Naive B cell (primary cell): ENCODE results near the gene PAEP. TPM values are rescaled to one million over a fixed set of nuclear protein-coding genes. Genes with fewer than 3 reads are reported as not detected.

Source experiments
- ATAC-seq, 2 donors: fragments of 150-1000 bp; cut with Tn5 transposase; 2 replicates each; pipeline ENCODE4 v1.10.0; 2021; ENCODE audit warnings: low read depth in 2 of 2, mild to moderate bottlenecking in 2 of 2, moderate library complexity in 2 of 2
- DNase-seq: peaks from one replicate; pipeline ENCODE4 v3.0.0; 2022
- H3K27ac Mint-ChIP-seq, 6 donors: one replicate each; pipeline ENCODE4 v1.8.0; 2020 to 2022; ENCODE audit warnings: mild to moderate bottlenecking in 6 of 6, mixed read lengths in 6 of 6, moderate library complexity in 5 of 6, inconsistent platforms in 2 of 6
- H3K27me3 Mint-ChIP-seq, 3 donors: one replicate each; pipeline ENCODE4 v1.8.0; 2021 to 2022; ENCODE audit warnings: mixed read lengths in 3 of 3, mild to moderate bottlenecking in 1 of 3
- H3K36me3 Mint-ChIP-seq, 2 donors: one replicate each; pipeline ENCODE4 v1.8.0; 2020 to 2022; ENCODE audit warnings: mixed read lengths in 2 of 2, inconsistent platforms in 1 of 2, mild to moderate bottlenecking in 1 of 2
- H3K4me1 Mint-ChIP-seq, 3 donors: one replicate each; pipeline ENCODE4 v1.8.0; 2020 to 2022; ENCODE audit warnings: mixed read lengths in 3 of 3, inconsistent platforms in 1 of 3, mild to moderate bottlenecking in 1 of 3, moderate library complexity in 1 of 3
- H3K4me3 Mint-ChIP-seq, 8 donors: one replicate each; pipeline ENCODE4 v1.8.0; 2020 to 2022; ENCODE audit warnings: mild to moderate bottlenecking in 8 of 8, mixed read lengths in 8 of 8, moderate library complexity in 8 of 8, inconsistent platforms in 2 of 8
- H3K9me3 Mint-ChIP-seq, 7 donors: one replicate each; pipeline ENCODE4 v1.8.0; 2020 to 2022; ENCODE audit warnings: mixed read lengths in 7 of 7, mild to moderate bottlenecking in 5 of 7, inconsistent platforms in 2 of 7, moderate library complexity in 1 of 7
- polyA plus RNA-seq, 6 donors: library from polyadenylated mRNA; unstranded; fragments of 300-500 nt; fragmentation: Illumina TruSeq; gene quantifications; one replicate each; pipeline ENCODE4 v1.2.3, GENCODE V29; 2021; ENCODE audit warnings: low read depth in 6 of 6

PAEP gene
- polyA plus RNA-seq, 6 donors from 2014 or later, result not detected

DNA sequence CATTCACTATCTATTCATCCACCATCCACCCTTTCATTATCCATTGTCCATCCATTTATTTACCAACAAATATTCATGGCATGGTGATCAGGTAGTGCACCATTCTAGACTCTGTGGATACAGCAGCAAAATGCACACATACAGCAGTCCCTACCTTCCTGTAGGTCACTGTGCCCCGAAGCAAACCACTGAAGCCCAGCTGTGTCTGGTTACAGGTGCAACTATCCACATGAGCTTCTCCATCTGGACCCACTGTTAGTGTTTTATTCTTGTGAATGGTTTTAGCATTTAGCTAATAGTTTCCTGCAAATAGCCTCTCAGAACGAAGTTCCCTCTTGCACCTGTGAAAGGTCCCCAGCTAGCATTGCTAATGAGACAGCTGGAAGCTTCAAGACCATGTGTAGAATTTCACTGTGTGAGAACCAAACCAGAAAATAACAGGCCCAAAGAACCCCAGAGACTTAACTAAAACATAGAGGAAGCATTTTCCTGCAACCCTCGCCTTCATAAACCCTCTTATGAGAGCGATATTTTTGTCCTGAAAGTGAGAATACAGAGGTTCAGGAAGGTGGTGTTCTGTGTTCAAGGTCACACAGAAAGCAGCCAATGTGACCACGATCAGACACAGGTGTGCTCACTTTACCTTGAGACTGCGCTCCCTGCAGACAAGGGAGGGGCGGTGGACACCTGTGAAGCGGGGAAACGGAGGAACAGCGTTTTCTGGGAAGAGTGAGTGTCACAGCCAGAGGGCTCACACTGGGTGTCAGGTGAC, 18.5 kb downstream of the PAEP start:
- no peak overlapping the region for H3K27ac Mint-ChIP-seq
- no peak for DNase-seq
- peaks cover 4 to 25% (median 16%) of the 10 kb centered on the region in 3 donors for H3K27me3 Mint-ChIP-seq
- no peak overlapping the region for H3K4me3 Mint-ChIP-seq
- ATAC-seq, result no peak
- H3K9me3 Mint-ChIP-seq, result no peaks in the 10 kb centered on the region
- no peaks in the 10 kb centered on the region for H3K36me3 Mint-ChIP-seq
- H3K4me1 Mint-ChIP-seq, result peaks cover 0 to 3% (median 0%) of the 10 kb centered on the region in 3 donors

DNA sequence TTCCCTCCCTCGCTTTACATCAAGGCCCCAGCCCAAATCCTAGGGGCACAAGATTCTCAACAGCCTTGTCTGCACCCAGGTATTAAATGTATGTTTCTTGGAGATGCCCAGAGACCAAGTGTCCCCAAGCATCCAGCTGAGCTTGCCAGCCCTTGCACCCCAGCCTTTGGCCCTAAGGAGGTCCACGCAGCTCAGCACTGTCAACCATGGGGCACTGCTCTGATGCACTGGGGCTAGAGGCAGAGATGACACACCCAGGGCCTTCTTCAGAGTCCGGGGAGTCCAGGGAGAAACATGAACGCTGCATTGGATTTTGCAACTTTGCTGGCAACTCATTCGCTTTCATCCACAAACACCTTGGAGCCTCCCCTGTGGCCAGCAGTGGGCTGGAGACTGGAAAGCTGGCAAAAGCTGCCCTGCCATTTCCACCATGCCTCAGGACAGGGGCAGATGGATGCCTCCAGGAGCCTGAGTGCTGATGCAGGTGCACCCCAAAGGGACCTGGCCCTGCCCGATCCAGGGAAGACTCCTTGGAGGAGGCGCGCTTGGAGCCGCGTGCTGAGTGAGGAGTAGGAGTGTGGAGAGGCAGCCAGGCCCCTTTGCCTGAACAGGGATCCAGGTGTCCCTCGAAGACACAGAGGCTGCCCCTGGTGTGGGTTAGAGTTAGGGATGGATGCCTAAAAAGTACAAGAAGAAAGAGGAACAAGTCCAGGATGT, 19.3 kb downstream of the PAEP start:
- no peak for DNase-seq

DNA sequence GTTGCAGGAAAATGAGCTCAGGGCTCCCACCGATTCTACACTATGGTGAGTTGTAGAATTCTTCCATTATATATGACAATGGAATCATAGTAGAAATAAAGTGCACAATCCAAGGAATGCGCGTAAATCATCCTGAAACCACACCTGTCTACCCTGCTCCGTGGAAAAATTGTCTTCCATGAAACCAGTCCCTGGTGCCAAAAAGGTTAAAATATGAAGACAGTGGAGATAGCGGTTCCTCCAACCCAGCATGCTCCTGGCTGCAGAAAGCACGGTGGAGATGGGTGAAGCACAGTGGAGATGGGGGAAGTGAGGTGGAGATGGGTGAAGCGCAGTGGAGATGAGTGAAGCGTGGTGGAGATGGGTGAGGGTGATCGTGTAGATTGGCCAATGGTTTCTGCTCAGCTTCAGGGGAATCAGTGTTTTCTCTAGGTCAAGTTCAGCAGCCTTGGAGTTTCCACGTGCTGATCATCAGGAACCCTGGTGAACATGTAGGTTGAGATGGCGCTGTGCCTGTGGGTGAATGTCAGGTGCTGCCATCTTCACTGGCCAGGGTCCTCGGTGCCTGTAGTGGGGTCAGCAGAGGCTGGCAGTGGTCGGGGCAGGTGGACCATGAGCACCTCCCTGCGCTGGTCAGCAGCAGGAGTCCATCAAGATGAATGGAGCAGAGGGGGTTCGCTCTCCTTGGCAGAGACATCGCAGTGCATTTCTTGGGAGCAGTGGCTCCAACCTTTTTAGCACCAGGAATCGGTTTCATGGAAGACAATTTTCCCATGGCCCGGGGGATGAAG, 20.3 kb downstream of the PAEP start:
- no peak for ATAC-seq
- Mint-ChIP-seq H3K36me3 (no peaks in the 10 kb centered on the region), H3K4me1 (no peaks in the 10 kb centered on the region), H3K27me3 (peaks cover 4 to 28% (median 14%) of the 10 kb centered on the region in 3 donors), H3K4me3 (no peak overlapping the region), H3K27ac (no peak overlapping the region), H3K9me3 (no peaks in the 10 kb centered on the region)
- no peak for DNase-seq

More for the DNA sequence above, 19.3 kb downstream of the PAEP start:
- ATAC-seq, result no peak
- no peak overlapping the region for H3K4me3 Mint-ChIP-seq
- peaks cover 4 to 25% (median 16%) of the 10 kb centered on the region in 3 donors for H3K27me3 Mint-ChIP-seq
- H3K4me1 Mint-ChIP-seq, result peaks cover 0 to 3% (median 0%) of the 10 kb centered on the region in 3 donors
- H3K36me3 Mint-ChIP-seq, result no peaks in the 10 kb centered on the region
- no peaks in the 10 kb centered on the region for H3K9me3 Mint-ChIP-seq
- peak overlapping the region in 1 of 6 donors; percentile 61 for H3K27ac Mint-ChIP-seq

DNA sequence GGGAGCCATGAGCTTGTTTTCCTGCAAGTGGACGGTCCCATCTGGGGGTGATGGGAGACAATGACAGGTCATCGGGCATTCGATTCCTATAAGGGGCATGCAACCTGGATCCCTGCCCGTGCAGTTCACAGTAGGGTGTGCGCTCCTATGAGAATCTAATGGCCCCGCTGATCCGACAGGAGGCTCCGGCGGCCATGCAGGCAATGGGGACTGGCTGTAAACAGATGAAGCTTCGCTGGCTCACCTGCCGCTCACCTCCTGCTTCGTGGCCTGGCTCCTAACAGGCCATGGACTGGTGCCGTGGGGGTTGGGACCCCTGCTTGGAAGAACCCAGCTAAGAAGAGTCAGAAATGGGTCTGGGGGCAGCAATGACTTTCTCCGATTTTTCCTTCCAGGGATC, 21.0 kb downstream of the PAEP start:
- Mint-ChIP-seq H3K4me1 (no peaks in the 10 kb centered on the region), H3K9me3 (no peaks in the 10 kb centered on the region), H3K27ac (no peak overlapping the region), H3K4me3 (no peak overlapping the region), H3K36me3 (no peaks in the 10 kb centered on the region), H3K27me3 (peaks cover 4 to 30% (median 15%) of the 10 kb centered on the region in 3 donors)
- ATAC-seq (no peak), DNase-seq (no peak)

DNA sequence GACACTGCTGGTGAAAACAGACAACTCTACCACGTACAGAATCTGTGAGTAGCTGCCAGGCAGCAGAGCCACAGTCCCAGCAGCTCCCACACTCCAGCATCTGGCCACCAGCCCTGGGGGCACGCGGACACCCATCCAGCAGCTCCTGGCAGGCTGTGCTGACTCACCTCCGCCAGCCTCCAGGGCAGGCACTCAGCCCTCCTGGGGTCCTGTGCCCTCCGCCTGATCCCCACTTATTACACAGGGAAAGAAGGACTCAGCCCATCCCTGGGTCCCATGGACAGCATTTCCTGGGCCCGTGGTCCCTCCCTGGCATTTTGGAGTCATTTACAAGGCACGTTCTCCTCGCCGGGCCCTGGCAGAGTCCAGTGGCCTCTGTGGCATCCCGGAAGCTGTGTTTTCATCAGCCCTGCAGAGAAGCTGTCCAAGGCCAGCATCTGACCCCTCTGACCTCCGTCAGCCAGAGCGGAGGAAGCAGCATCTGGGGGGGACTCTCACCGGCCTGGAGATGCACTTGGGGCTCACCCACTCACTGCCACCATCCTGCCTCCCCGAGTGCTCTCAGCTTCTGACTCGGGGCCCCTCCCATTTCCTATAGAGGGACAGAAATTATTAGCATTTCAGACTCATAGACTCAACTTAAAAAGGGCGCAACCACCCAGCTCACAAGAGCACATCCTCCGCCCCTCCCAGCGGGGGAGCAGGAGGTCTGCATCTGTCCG, 21.6 kb downstream of the PAEP start:
- no peak overlapping the region for H3K4me3 Mint-ChIP-seq
- H3K27me3 Mint-ChIP-seq, result peaks cover 4 to 30% (median 15%) of the 10 kb centered on the region in 3 donors
- no peaks in the 10 kb centered on the region for H3K4me1 Mint-ChIP-seq
- no peak for DNase-seq
- ATAC-seq, result no peak
- H3K27ac Mint-ChIP-seq, result no peak overlapping the region
- H3K9me3 Mint-ChIP-seq, result no peaks in the 10 kb centered on the region
- H3K36me3 Mint-ChIP-seq, result no peaks in the 10 kb centered on the region

DNA sequence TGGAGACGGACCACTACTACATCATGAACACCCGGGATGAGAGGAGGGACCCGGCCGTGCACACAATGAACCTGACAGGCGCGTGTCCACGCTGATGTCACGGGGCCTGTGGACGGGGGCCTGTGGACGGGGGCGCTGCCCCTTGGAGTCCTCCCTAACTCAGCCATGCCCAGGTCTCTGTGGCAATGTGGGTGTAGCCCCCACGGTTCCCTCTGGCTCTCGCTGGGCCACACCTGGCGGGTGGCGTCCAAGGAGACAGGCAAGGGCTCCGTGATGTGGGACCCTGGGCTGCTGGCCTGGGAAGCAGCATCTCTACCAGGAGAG, 22.1 kb downstream of the PAEP start:
- Mint-ChIP-seq H3K4me3 (no peak overlapping the region), H3K9me3 (no peaks in the 10 kb centered on the region), H3K36me3 (no peaks in the 10 kb centered on the region), H3K4me1 (no peaks in the 10 kb centered on the region), H3K27me3 (peaks cover 4 to 30% (median 15%) of the 10 kb centered on the region in 3 donors), H3K27ac (no peak overlapping the region)
- no peak for ATAC-seq
- DNase-seq, result no peak

DNA sequence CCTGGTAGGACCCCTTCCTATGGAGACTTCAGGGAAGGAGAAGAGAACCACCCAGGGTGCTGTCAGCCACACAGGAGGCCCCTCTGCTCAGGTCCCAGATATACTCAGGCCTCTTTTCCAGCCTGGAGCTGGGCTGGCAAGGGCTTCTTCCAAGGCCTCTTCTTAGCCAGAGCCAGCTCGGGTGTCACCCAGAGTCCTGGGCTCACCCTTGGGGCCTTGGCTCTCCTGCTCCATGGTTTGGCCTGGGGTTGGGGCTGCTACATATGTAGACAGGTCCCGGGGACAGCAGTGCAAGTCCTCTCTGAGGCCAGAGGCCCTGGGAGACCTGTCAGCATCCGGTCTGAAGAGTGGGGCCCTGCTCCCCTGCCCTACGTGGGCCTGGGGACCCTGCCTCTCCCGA, 22.8 kb downstream of the PAEP start:
- Mint-ChIP-seq H3K9me3 (no peaks in the 10 kb centered on the region), H3K36me3 (no peaks in the 10 kb centered on the region), H3K27me3 (peaks cover 4 to 30% (median 15%) of the 10 kb centered on the region in 3 donors)

DNA sequence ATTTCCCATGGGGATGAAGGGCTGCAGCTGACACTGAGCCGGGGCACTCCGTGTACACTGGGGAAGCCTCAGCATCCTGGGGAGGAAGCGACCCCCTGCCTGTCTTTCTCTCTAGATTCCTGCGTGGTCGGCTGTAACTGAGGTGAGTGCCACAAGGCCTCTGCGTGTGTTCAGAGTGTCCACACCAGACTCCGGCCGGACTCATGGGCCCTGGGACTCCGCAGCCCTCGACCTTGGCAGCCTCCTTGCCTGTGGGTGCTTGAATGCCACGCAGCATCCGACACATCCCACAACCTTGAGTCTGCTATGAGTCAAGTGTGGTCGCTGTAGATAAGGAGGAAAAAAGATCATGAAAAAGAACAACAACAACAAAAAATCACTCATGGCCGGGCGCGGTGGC, 23.4 kb downstream of the PAEP start:
- Mint-ChIP-seq H3K36me3 (no peaks in the 10 kb centered on the region), H3K4me1 (peaks cover 0 to 3% (median 0%) of the 10 kb centered on the region in 3 donors), H3K4me3 (no peak overlapping the region), H3K27ac (no peak overlapping the region), H3K9me3 (no peaks in the 10 kb centered on the region), H3K27me3 (peaks cover 4 to 34% (median 20%) of the 10 kb centered on the region in 3 donors)
- DNase-seq (no peak), ATAC-seq (no peak)

More for the DNA sequence above, 22.8 kb downstream of the PAEP start:
- Mint-ChIP-seq H3K27ac (no peak overlapping the region), H3K4me3 (no peak overlapping the region), H3K4me1 (no peaks in the 10 kb centered on the region)
- ATAC-seq, result no peak
- DNase-seq, result no peak

DNA sequence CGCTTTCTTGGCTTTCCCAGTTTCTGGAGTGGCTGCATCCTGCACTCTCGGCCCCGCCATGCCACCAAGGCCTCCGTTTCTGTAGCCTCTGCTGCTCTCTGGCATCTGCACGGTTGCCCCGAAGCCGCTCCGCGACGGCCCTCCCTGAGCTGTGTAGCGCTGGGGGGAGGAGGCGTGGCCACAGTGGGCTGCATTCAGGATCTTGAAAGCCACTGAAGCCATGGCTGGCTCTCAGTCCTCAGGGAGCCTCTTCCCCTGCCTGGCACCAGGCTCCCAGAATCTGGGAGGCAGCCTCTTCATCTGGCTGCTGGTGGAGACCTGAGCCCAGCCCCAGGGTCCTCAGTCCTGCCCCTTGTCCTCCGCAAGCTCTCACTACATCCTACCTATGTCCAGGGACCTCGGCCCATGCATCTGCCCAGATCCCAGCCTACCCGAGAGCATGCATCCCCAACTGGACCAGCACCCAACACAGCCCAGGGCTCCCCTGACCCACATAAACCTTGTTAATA, 25.1 kb downstream of the PAEP start:
- Mint-ChIP-seq H3K9me3 (no peaks in the 10 kb centered on the region), H3K36me3 (no peaks in the 10 kb centered on the region), H3K27me3 (peaks cover 4 to 39% (median 22%) of the 10 kb centered on the region in 3 donors), H3K27ac (no peak overlapping the region), H3K4me3 (no peak overlapping the region), H3K4me1 (peaks cover 0 to 3% (median 0%) of the 10 kb centered on the region in 3 donors)
- DNase-seq (no peak), ATAC-seq (no peak)

DNA sequence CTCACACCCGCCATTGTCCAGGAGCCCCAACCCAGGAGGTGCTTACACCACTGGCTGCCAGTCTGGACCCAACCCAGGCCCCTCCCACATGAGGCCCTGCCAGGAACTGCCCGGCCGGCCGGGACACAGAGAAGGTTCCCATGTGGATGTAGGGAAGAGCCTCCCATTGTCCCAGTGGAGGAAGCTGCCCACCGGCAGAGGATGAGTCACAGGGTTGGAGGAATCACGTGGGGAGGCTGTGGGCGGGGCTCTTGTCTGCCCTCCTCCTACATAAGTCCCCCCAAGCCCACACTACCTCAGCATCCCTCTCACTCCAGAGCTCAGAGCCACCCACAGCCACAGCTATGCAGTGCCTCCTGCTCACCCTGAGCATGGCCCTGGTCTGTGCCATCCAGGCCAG, 26.1 kb downstream of the PAEP start:
- Mint-ChIP-seq H3K36me3 (no peaks in the 10 kb centered on the region), H3K27me3 (peaks cover 4 to 35% (median 20%) of the 10 kb centered on the region in 3 donors), H3K9me3 (no peaks in the 10 kb centered on the region), H3K4me1 (peaks cover 0 to 3% (median 0%) of the 10 kb centered on the region in 3 donors), H3K27ac (no peak overlapping the region), H3K4me3 (no peak overlapping the region)
- DNase-seq, result no peak
- no peak for ATAC-seq

DNA sequence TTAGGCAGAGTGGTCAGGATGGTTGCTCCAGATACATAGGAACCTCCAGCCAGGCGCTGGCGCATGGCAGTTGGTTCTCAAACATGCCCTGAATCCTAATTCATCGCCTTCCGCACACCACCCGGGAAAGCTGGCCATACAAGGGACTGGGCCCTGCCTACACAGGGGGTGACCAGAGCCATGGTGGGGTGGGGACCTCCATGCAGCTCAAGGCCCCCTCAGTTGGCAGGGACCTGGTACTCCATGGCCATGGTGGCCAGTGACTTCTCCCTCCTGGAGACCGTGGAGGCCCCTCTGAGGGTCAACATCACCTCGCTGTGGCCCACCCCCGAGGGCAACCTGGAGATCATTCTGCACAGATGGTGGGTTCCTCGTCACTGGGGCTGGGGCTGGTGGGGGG, 26.8 kb downstream of the PAEP start:
- no peak overlapping the region for H3K27ac Mint-ChIP-seq
- peaks cover 4 to 28% (median 20%) of the 10 kb centered on the region in 3 donors for H3K27me3 Mint-ChIP-seq
- no peaks in the 10 kb centered on the region for H3K36me3 Mint-ChIP-seq
- DNase-seq, result no peak
- H3K4me3 Mint-ChIP-seq, result no peak overlapping the region
- no peak for ATAC-seq
- H3K9me3 Mint-ChIP-seq, result peaks cover 0 to 3% (median 0%) of the 10 kb centered on the region in 7 donors
- H3K4me1 Mint-ChIP-seq, result peaks cover 0 to 3% (median 0%) of the 10 kb centered on the region in 3 donors

DNA sequence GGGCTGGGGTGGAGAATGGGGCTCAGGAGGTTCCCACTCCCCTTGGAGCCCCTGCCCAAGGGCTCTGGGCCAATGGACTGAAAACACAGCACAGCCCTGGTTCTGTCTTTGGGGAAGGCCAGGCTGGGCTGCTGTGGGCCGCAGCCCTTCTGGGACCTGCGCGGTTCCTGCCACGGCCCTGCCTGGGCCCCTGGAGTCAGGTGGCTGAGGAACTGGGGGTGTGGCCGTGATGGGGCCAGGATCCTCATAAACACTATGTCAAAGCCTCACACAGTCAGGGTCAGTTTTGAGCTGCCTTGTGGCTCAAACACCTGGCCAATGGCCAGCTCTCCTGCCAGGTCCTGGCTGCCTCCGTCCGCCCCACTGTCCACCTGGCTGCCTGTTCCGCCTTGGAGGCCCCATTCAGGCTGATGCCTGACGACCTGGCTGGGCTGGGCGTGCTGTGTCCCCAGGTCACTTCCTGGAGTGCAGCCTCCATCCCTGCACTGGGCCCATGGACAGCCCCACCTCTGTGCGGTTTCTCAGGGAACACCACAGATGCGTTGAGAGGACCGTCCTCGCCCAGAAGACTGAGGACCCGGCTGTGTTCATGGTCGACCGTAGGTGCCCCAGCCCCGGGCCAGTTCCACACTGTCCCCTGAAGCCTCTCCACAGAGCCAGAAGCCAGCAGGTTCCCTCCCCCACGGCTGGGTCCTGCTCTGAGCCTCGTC, 27.5 kb downstream of the PAEP start:
- Mint-ChIP-seq H3K9me3 (peaks cover 0 to 7% (median 0%) of the 10 kb centered on the region in 7 donors), H3K4me3 (no peak overlapping the region), H3K36me3 (no peaks in the 10 kb centered on the region), H3K27me3 (peaks cover 9 to 24% (median 20%) of the 10 kb centered on the region in 3 donors), H3K27ac (no peak overlapping the region), H3K4me1 (peaks cover 0 to 3% (median 0%) of the 10 kb centered on the region in 3 donors)
- no peak for ATAC-seq
- no peak for DNase-seq
